Measurements from ENCODE around the gene NEK11. TPM values are rescaled to one million over a fixed set of nuclear protein-coding genes. Genes with fewer than 3 reads are reported as not detected.

The NEK11 gene
- total and polyA plus RNA-seq, 8 donors = 0.45 to 24.2 (median 2.3) TPM; not detected in 1

DNA sequence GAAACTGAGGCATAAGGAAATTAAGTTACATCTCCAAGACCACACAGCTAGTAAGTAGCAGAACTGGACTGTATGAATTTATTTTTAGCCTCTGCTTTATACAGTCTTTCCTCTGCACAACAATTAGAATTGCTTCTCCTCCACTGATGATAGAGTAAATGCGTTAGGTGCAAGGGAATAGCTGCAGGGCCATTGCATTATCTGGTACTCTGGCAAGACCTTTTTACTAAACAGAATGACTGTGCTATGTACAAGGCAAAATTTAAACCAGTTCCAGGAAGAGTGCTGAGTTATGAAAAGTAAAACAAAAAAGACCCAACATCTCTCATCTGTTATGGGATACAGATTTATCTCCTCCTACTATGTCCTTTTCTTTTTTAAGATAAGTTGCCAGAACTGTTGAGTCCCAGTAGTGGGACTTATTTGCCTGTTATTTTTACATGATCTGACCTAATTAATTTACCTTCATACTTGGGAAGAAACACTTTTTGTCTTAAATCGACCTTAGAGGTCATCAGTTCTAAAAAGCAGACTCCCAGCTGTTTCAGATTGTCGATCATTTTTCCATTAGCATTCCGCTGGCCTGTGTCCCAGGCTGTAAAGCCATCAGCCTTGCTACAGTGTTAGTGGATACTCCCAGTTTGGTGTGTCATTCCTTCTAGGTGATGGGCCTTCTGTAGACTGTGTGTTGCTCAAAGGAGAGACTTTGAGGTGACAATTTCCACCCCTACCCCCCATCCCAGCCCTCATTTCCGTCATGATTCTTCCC lies 207.4 kb downstream of the NEK11 start:
- no peak for DNase-seq
- Histone ChIP-seq H3K36me3 (no peaks in the 10 kb centered on the region), H3K4me3 (no peak overlapping the region), H3K9me3 (no peaks in the 10 kb centered on the region), H3K27ac (no peak overlapping the region), H3K4me1 (no peaks in the 10 kb centered on the region), H3K27me3 (no peaks in the 10 kb centered on the region)
- 76 to 84% (median 81%) methylated on average over 5 of the region's 5 CpGs for WGBS, 5 donors
- intact Hi-C loops (cut with DNase I; ENCODE audit: low total_unique reads) = no loop called here
- TF ChIP-seq POLR2A (IDR thresholded peaks at IDR 0.05) (no peak), POLR2AphosphoS5 (IDR thresholded peaks at IDR 0.05) (no peak), EP300 (IDR thresholded peaks at IDR 0.05) (no peak)
- TF ChIP-seq, protein P1, sequence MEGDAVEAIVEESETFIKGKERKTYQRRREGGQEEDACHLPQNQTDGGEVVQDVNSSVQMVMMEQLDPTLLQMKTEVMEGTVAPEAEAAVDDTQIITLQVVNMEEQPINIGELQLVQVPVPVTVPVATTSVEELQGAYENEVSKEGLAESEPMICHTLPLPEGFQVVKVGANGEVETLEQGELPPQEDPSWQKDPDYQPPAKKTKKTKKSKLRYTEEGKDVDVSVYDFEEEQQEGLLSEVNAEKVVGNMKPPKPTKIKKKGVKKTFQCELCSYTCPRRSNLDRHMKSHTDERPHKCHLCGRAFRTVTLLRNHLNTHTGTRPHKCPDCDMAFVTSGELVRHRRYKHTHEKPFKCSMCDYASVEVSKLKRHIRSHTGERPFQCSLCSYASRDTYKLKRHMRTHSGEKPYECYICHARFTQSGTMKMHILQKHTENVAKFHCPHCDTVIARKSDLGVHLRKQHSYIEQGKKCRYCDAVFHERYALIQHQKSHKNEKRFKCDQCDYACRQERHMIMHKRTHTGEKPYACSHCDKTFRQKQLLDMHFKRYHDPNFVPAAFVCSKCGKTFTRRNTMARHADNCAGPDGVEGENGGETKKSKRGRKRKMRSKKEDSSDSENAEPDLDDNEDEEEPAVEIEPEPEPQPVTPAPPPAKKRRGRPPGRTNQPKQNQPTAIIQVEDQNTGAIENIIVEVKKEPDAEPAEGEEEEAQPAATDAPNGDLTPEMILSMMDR (IDR thresholded peaks at IDR 0.05) = no peak

DNA sequence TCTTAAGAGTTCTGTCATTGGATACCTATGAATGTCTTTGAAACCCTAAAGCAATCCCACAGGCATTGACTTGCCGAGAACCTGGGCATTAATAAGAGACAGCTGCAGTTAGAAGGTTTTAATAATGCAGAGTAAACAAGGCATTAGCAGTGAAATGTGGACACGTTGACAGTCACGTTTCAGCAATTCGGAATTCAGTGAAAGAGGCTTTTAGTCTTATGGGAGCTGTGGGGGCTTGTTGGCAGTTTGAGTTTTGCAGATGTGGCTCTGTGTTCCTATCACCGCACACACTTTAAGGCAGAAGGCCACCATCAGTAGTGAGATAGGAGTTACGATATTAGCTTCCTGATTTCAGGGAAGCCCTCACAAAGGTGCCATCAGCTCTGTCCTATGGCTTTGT lies 209.7 kb downstream of the NEK11 start:
- intact Hi-C loops (cut with DNase I; ENCODE audit: low total_unique reads) = no loop called here

GRCh38 chr3:131238496-131238895 lies 211.8 kb downstream of the NEK11 start:
- intact Hi-C loops (cut with DNase I; ENCODE audit: low total_unique reads) = no loop called here
- no peak overlapping the region for H3K4me3 ChIP-seq
- no peak for DNase-seq
- TF ChIP-seq, protein P1 (IDR thresholded peaks at IDR 0.05) = no peak
- TF ChIP-seq POLR2A (IDR thresholded peaks at IDR 0.05) (no peak), POLR2AphosphoS5 (IDR thresholded peaks at IDR 0.05) (no peak), EP300 (IDR thresholded peaks at IDR 0.05) (no peak)
- WGBS, 5 donors = 71 to 83% (median 78%) methylated on average over 2 of the region's 2 CpGs
- no peaks in the 10 kb centered on the region for H3K4me1 ChIP-seq
- no peaks in the 10 kb centered on the region for H3K27me3 ChIP-seq
- no peaks in the 10 kb centered on the region for H3K36me3 ChIP-seq
- H3K9me3 ChIP-seq = no peaks in the 10 kb centered on the region
- H3K27ac ChIP-seq = no peak overlapping the region

More for the DNA sequence above, 209.7 kb downstream of the NEK11 start:
- DNase-seq = peak in 1 of 2 donors; percentile 17
- no peak for TF ChIP-seq POLR2A (IDR thresholded peaks at IDR 0.05)
- no peak for TF ChIP-seq EP300 (IDR thresholded peaks at IDR 0.05)
- TF ChIP-seq, protein P1 (IDR thresholded peaks at IDR 0.05) = no peak
- no peak for TF ChIP-seq POLR2AphosphoS5 (IDR thresholded peaks at IDR 0.05)
- WGBS, 5 donors = 74 to 90% (median 79%) methylated on average over 6 of the region's 6 CpGs
- no peak overlapping the region for H3K27ac ChIP-seq
- H3K36me3 ChIP-seq = no peaks in the 10 kb centered on the region
- H3K4me1 ChIP-seq = no peaks in the 10 kb centered on the region
- no peaks in the 10 kb centered on the region for H3K9me3 ChIP-seq
- no peaks in the 10 kb centered on the region for H3K27me3 ChIP-seq
- no peak overlapping the region for H3K4me3 ChIP-seq

- Histone ChIP-seq H3K9me3 (no peaks in the 10 kb centered on the region), H3K36me3 (peaks cover 0 to 1% (median 0%) of the 10 kb centered on the region in 4 donors), H3K27me3 (no peaks in the 10 kb centered on the region), H3K27ac (no peak overlapping the region), H3K4me3 (no peak overlapping the region), H3K4me1 (no peaks in the 10 kb centered on the region)
- DNase-seq = no peak
- 81 to 90% (median 84%) methylated on average over 3 of the region's 3 CpGs for WGBS, 5 donors
- intact Hi-C loops (cut with DNase I; ENCODE audit: low total_unique reads) = no loop called here
- TF ChIP-seq POLR2A (IDR thresholded peaks at IDR 0.05) (no peak), POLR2AphosphoS5 (IDR thresholded peaks at IDR 0.05) (no peak), EP300 (IDR thresholded peaks at IDR 0.05) (no peak)
- TF ChIP-seq, protein P1 (IDR thresholded peaks at IDR 0.05) = no peak
Observed at GRCh38 chr3:131239267-131239666, 212.6 kb downstream of the NEK11 start.
